ENCODE results near the gene FRMD3. TPM values are rescaled to one million over a fixed set of nuclear protein-coding genes. Genes with fewer than 3 reads are reported as not detected.

Gene FRMD3
- total and polyA plus RNA-seq, 11 donors = 28.9 to 195 (median 82.4) TPM

DNA sequence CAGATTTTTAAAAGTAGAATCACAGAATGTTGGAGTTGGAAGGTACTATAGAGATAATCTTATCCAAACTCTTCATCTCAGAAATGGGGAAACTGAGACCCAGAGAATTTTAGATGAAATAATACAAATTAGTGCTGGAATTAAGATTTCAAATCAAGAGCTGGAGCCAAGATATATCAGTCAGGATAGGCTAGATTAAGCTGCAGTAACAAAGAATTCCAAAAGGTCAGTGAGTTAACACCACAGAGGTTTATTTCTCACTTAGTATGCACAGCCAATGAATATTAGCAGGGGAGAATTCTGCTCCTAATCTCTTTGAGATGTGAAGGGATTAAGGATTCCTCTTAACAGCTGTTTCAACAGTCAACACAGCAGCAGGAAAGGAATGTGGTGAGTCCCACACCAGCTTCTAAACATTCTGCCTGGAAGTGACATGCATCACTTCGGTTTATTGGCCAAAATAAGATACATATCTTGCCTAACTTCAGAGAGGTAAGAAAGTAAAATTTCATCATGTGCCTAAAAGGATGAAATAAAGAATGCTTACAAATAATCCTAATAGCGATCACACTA lies 136.8 kb downstream of the FRMD3 start:
- WGBS, 4 donors = 83 to 92% (median 90%) methylated on average over 2 of the region's 2 CpGs
- H3K36me3 ChIP-seq = no peaks in the 10 kb centered on the region
- no peak for DNase-seq
- ATAC-seq = no peak
- TF ChIP-seq CTCF (IDR thresholded peaks at IDR 0.05) = no peak
- no peak for TF ChIP-seq POLR2A (IDR thresholded peaks at IDR 0.05)
- H3K4me1 ChIP-seq = peaks cover 0 to 17% (median 4%) of the 10 kb centered on the region in 12 donors
- intact Hi-C loops (cut with DNase I) = no loop called here
- peaks cover 0 to 5% (median 0%) of the 10 kb centered on the region in 12 donors for H3K9me3 ChIP-seq
- no peak overlapping the region for H3K4me3 ChIP-seq
- H3K27ac ChIP-seq = no peak overlapping the region
- H3K27me3 ChIP-seq = no peaks in the 10 kb centered on the region

DNA sequence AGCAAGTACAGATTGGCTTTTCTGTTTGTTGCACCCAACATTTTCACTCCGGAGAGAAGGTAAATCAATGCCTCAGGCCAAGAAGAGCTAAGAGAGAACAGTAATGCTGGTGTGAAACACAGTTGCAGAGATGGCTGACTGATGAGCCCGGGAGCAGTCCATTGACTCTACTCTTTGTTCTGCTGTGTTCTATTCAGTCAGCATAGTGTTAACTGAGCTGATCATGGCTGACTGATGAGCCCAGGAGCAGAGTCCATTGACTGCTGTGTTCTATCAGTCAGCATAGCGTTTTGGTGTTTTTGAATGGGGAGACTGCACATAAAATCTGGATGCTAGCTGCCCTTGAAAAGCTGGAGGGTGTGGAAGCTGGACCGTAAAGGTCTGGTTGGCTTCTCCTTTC lies 141.4 kb downstream of the FRMD3 start:
- intact Hi-C loops (cut with DNase I) = loop anchor here in 1 of 10 donors (5.0 kb wide), 1 partner anchor 35 kb away; no protein-coding TSS in a partner anchor
- Histone ChIP-seq H3K27ac (no peak overlapping the region), H3K4me3 (no peak overlapping the region), H3K4me1 (peaks cover 0 to 6% (median 0%) of the 10 kb centered on the region in 12 donors), H3K27me3 (no peaks in the 10 kb centered on the region), H3K9me3 (peaks cover 0 to 5% (median 0%) of the 10 kb centered on the region in 12 donors), H3K36me3 (no peaks in the 10 kb centered on the region)
- ATAC-seq (no peak), DNase-seq (no peak)
- no peak for TF ChIP-seq POLR2A (IDR thresholded peaks at IDR 0.05)
- TF ChIP-seq CTCF (IDR thresholded peaks at IDR 0.05) = no peak
- 96 to 98% (median 97%) methylated on average over 4 of the region's 4 CpGs for WGBS, 4 donors

- Histone ChIP-seq H3K9me3 (peaks cover 0 to 3% (median 0%) of the 10 kb centered on the region in 12 donors), H3K36me3 (no peaks in the 10 kb centered on the region), H3K27ac (no peak overlapping the region), H3K4me3 (no peak overlapping the region), H3K27me3 (no peaks in the 10 kb centered on the region), H3K4me1 (peaks cover 0 to 6% (median 0%) of the 10 kb centered on the region in 12 donors)
- TF ChIP-seq CTCF (IDR thresholded peaks at IDR 0.05) (no peak), POLR2A (IDR thresholded peaks at IDR 0.05) (no peak)
- DNase-seq (no peak), ATAC-seq (no peak)
- WGBS, 4 donors = 95 to 96% (median 96%) methylated on average over 6 of the region's 6 CpGs
- intact Hi-C loops (cut with DNase I) = loop anchor here in 1 of 10 donors (5.0 kb wide), 1 partner anchor 34 kb away; no protein-coding TSS in a partner anchor
Observed at GRCh38 chr9:83396342-83396741, 141.9 kb downstream of the FRMD3 start.

DNA sequence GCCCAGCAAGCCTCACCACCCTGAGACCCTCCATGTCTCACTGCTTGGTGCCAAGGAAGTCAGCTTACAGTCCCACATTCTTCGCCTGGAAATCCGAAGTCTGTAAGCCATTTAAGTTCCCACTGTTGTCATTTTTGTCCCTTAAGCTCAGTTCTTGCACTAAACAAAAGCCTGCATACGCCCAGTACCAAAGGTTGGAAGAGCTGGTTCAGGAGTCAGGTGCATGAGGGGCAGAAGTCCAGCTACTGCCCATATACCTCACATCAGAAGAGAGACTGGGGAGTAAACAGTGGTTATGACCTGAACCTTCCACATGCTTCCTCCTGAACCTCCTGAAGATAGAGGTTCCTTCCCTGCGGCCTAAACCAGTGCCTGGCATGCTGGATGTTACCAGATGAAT lies 146.0 kb downstream of the FRMD3 start:
- TF ChIP-seq CTCF (IDR thresholded peaks at IDR 0.05) (no peak), POLR2A (IDR thresholded peaks at IDR 0.05) (no peak)
- peaks cover 0 to 4% (median 0%) of the 10 kb centered on the region in 9 donors for H3K36me3 ChIP-seq
- WGBS, 4 donors = 88 to 97% (median 93%) methylated on average over 4 of the region's 4 CpGs
- DNase-seq (no peak), ATAC-seq (no peak)
- peaks cover 0 to 5% (median 0%) of the 10 kb centered on the region in 12 donors for H3K9me3 ChIP-seq
- no peaks in the 10 kb centered on the region for H3K4me1 ChIP-seq
- intact Hi-C loops (cut with DNase I) = no loop called here
- no peak overlapping the region for H3K4me3 ChIP-seq
- H3K27me3 ChIP-seq = no peaks in the 10 kb centered on the region
- H3K27ac ChIP-seq = no peak overlapping the region
